Measurements from ENCODE around the gene CPSF3. TPM values are rescaled to one million over a fixed set of nuclear protein-coding genes. Genes with fewer than 3 reads are reported as not detected.
"Not testable (repeated sequence)": the region's sequence is repeated elsewhere in the genome, so short reads cannot be mapped to it uniquely, and the experiment has no call there.

CPSF3 gene
- total RNA-seq, 2 experiments from 2014 or later, result 79.6 to 84.4 TPM

DNA sequence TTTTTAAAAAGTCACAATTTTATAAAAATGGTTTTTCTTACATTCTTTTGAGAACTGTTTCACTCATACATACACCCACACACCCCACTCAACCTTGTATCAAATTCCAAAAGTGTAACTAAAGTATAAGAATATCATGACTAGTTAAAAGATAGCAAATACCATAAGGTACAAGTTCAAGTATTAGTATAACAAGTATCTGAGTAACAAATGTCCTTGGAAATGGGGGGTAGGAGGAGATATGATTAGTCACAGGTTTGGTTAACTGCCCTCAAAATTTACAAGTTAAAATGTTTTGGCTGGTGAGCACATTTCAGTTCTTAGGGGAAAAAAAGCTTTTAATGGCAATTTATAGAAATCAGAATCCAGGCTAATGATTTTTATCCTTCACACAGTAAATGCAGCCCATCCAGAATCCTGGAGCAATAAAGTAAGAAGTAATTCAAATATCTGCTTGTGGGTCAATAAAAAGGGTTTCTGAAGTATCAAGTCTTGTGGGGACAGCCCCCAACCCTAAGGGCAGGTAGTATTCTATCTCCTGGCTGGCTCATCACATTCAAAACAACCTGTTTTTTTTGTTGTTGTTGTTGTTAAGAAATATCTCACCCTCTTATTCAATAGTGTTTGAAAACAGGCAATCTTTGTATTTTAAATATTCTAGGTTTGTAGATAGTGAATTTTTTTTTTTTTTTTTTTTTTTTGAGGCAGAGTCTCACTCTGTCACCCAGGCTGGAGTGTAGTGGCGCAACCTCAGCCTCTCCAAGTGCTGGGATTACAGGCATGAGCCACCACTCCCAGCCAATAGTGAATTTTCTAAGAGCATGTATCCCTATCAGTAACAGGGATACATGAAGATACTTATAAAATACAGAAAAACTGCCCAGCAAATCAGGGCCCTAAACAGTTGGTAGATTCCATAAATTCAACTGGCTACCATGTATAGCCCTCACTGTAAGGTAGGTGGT, 65.4 kb downstream of the CPSF3 start:
- ChIA-PET CTCF (interaction anchor here (1.4 kb wide), 1 partner anchor 107 kb away, joined by 3 read pairs; no protein-coding TSS in a partner anchor), POLR2A (interaction anchor here (0.6 to 1.1 kb wide), 2 partner anchors 136 to 141 kb away, joined by 3 read pairs; no protein-coding TSS in a partner anchor)

- ChIA-PET POLR2A (interaction anchor here (0.5 kb wide), 1 partner anchor 62 kb away, joined by 3 read pairs; no protein-coding TSS in a partner anchor), CTCF (interaction anchor here (0.8 kb wide), 1 partner anchor 14 kb away, joined by 3 read pairs; no protein-coding TSS in a partner anchor)
Observed at GRCh38 chr2:9490789-9491188, 67.3 kb downstream of the CPSF3 start.

- ChIA-PET CTCF (interaction anchor here (1.6 kb wide), 1 partner anchor 18 kb away, joined by 6 read pairs; no protein-coding TSS in a partner anchor), POLR2A (interaction anchor here (0.6 kb wide), 2 partner anchors 10 to 47 kb away, joined by 3 read pairs; no protein-coding TSS in a partner anchor)
Observed at GRCh38 chr2:9492927-9493326, 69.5 kb downstream of the CPSF3 start.

DNA sequence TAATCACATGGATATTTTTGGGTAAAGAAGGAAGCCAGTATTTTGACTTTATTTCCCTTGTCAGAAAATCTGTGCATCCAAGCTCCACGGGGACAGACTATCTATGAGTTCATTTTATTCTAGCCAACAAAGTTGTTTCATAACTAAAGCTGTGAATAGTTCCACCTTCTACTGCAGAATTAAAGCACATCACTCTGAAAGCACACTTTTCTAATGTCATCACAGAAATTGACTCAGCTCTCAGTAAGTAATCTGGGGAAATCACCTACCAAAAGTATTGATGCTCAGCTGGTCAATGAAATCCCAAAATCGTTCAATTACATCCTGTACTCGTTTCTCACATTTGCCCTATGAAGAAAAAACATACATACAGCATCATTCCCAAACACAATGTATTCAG, 70.0 kb downstream of the CPSF3 start:
- POLR2A ChIA-PET, result interaction anchor here (0.6 kb wide), 1 partner anchor 10 kb away, joined by 3 read pairs; no protein-coding TSS in a partner anchor
- CTCF ChIA-PET, result interaction anchor here (1.6 kb wide), 1 partner anchor 18 kb away, joined by 6 read pairs; no protein-coding TSS in a partner anchor

DNA sequence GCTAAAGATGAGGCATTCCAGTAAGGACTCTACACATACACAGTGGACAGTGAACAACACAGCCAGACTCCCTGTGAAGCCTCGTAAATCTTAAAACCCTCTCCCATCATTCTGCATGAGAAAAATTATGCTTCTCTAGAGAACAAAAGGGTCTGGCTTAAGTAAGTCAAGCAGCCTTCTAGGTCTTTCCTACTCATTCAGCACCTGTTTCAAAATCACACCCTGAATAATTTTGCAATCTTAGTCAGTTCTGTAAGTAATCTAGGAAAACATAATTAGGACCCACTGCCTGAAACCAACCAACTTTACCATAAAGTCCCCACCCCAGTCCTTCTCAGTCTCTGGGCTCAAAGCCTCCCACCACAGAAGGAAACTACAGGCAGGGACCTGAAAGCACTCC, 70.6 kb downstream of the CPSF3 start:
- CTCF ChIA-PET, result interaction anchor here (1.6 kb wide), 1 partner anchor 19 kb away, joined by 6 read pairs; no protein-coding TSS in a partner anchor
- POLR2A ChIA-PET, result no interaction called here

- ChIA-PET CTCF (no interaction called here), POLR2A (no interaction called here)
Observed at GRCh38 chr2:9497017-9497416, 73.6 kb downstream of the CPSF3 start.

GRCh38 chr2:9498210-9498609, 74.8 kb downstream of the CPSF3 start:
- POLR2A ChIA-PET, result no interaction called here
- CTCF ChIA-PET, result no interaction called here

DNA sequence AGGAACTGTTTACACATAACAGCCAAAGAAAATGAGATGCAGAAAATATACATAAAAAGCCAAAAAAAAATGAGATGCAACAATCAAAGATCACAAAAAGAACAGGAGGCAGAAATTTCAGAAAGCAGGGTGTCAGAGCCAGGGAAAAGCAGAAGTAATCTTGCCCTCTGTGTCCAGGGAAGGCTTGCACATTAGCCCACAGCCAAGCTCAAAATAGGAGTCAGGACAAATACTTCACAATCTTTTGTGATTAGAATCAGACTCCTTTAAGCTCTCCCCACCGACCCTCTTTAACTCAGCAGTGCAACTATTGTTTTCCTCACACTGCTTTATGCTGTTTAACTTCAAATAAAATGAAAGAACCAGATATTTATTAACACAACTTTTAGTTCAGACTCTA, 85.5 kb downstream of the CPSF3 start:
- CTCF ChIA-PET, result no interaction called here

DNA sequence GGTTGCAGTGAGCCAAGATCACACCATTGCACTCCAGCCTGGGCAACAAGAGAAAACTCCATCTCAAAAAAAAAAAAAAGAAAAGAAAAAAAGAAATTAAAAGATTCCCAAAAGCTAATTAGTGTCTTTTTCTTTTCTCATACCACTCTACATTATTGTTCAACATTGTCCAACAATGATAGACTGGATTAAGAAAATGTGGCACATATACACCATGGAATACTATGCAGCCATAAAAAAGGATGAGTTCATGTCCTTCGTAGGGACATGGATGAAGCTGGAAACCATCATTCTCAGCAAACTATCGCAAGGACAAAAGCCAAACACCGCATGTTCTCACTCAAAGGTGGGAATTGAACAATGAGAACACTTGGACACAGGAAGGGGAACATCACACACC, 90.5 kb downstream of the CPSF3 start:
- POLR2A ChIA-PET, CTCF ChIA-PET: not testable (repeated sequence)

More for the DNA sequence above, 85.5 kb downstream of the CPSF3 start:
- POLR2A ChIA-PET, result no interaction called here

GRCh38 chr2:9517118-9517782, 93.8 kb downstream of the CPSF3 start:
- POLR2A ChIA-PET, result no interaction called here
- CTCF ChIA-PET, result interaction anchor here (0.7 kb wide), 1 partner anchor 13 kb away, joined by 3 read pairs; no protein-coding TSS in a partner anchor

DNA sequence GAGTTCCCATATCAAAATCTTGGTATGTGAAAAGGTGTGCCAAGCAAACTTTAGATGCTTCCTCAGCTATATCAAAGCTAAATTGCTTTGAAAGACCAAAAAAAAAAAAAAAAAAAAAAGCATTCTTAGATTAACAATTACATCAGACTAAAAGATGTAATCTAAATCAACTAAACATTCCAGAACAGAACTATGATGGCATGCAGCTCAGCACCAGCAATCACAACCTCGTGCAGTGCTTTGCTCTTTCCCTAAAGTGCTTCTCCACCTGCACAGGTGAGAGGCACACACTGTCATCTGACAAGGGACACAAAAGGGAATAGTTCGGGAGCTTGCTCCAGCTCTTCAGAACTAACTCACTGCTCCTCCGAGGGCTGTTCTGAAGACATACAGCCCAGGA, 94.7 kb downstream of the CPSF3 start:
- POLR2A ChIA-PET, result interaction anchor here (0.6 kb wide), 1 partner anchor 100 kb away, joined by 4 read pairs; no protein-coding TSS in a partner anchor

GRCh38 chr2:9518780-9519179, 95.3 kb downstream of the CPSF3 start:
- POLR2A ChIA-PET, result no interaction called here
- CTCF ChIA-PET, result no interaction called here

More for the DNA sequence above, 94.7 kb downstream of the CPSF3 start:
- CTCF ChIA-PET, result interaction anchor here (0.7 kb wide), 1 partner anchor 12 kb away, joined by 3 read pairs; no protein-coding TSS in a partner anchor

- CTCF ChIA-PET, result no interaction called here
- POLR2A ChIA-PET, result no interaction called here
Observed at GRCh38 chr2:9519250-9519649, 95.8 kb downstream of the CPSF3 start.

Other genes with a start within 250 kb of the CPSF3 start
- gene ASAP2, start 216.8 kb upstream of the CPSF3 start, total RNA-seq, result under 1 TPM; 0.08 to 0.23 TPM
- gene ITGB1BP1, start 126 bp upstream of the CPSF3 start, total RNA-seq, result 100 to 1,000 TPM; 176 to 196 TPM
- gene IAH1, start 50.9 kb downstream of the CPSF3 start, total RNA-seq, result 10 to 100 TPM; 71.7 to 76.6 TPM
- gene ADAM17, start 132.2 kb downstream of the CPSF3 start, total RNA-seq, result 10 to 100 TPM; 19.0 to 20.2 TPM
- 100 to 1,000 TPM; 477 to 500 TPM for gene YWHAQ, start 207.3 kb downstream of the CPSF3 start, total RNA-seq

All from activated CD8-positive, alpha-beta memory T cell treated with anti-CD3 and anti-CD28 coated beads for 36 hours (primary cell).